ENCODE data around the gene DYNC2H1.
"Not testable (repeated sequence)": the region's sequence is repeated elsewhere in the genome, so short reads cannot be mapped to it uniquely, and the experiment has no call there.

Gene DYNC2H1

GRCh38 chr11:103125462-103125861 lies 16.2 kb downstream of the DYNC2H1 start:
- DNase-seq, result no peak

GRCh38 chr11:103141986-103142385 lies 32.8 kb downstream of the DYNC2H1 start:
- not testable (repeated sequence) for DNase-seq

DNA sequence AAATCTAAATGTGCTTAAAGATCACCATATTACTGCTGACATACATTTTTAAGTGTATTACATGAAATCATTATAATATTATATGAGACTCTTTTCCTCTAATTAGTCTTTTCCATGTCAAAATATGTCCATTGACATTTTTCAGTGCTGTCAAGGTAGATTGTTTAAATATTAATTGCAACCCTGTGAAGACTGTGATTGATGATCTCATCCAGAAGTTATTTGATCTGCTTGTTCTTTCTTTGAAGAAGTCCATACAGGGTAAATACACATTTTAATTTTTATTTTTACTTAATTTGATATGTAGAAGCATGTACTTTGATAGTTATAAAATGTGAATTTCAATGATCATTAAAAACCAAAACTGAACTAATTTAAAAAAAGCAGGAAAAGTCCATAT lies 38.4 kb downstream of the DYNC2H1 start:
- DNase-seq, result no peak

DNA sequence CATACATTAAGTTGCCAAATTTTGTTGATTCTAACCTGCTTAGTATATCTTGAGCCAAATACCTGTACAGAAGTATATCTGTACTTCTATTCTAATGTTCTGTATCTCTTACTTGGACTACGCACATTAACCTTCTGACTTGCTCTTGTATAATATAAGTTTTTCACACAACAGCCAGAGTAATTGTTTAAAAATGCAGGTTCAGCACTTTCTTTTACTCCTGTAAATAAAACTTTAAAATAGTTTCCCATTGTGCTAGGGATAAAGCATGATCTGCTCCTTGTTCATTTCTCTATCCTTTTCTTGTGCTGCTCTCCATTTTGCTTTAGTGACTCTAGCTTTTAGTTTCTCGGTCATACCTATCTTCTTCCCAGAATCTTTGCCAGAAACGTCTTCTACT lies 48.3 kb downstream of the DYNC2H1 start:
- DNase-seq, result no peak

DNA sequence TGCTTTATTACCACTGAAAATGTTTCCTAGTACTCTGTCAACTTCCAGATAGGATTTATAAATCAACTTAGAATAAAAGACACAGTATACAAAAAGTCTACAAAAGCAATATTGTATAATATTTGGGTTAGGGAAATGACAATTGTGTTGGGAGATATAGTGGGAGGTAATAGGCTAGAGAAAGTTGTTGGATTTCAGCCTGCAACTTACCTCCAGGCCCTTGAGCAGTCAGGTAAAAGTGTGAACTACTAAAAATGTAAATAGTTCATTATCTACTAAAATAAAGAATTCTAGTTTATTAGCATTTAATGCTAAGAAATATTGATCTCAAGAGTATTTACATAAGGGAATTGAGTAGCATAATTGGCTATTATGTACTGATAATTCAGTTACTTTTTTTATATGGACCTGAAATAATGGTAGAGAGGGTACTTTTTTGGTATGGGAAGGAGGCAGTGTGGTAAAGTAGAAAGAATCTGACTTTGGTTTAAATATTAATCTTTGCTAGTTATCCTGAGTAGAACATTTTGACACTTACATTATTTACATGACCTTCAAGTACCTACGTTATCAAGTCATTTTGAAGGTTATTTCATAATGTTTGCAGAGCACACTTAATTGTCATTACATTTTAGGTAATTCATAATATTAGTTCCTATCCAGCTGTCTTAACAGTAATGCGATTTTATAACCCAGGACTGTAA lies 55.0 kb downstream of the DYNC2H1 start:
- no peak for DNase-seq

DNA sequence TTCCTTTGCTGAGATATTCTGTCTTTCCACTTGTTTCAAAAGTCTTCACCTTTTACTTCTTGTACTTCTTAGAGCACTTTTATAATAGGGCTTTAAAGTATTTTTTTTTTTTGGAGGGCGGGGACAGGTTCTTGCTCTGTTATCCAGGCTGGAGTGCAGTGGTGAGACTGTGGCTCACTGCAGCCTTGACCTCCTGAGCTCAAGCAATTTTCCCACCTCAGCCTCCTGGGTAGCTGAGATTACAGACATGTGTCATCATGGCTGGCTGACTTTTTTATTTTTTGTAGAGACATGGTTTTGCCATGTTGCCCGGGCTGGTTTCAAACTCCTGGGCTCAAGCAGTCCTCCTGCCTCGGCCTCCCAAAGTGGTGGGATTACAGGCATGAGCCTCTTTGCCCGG lies 57.9 kb downstream of the DYNC2H1 start:
- no peak for DNase-seq

DNA sequence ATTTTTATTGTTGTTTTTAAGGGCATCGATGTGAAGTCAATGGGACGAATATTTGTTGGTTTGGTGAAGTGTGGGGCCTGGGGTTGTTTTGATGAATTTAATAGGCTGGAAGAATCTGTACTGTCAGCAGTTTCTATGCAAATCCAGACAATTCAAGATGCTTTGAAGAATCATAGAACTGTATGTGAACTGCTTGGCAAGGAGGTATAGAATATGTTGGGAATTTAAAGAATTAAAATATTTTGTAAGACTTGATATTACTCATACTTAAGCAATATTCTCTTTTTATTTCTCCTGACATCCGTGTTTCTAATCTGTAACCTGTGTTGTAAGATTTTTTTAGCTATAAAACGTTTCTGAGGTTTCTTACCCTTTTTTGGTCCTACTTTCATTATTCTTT lies 61.6 kb downstream of the DYNC2H1 start:
- DNase-seq, result no peak

DNA sequence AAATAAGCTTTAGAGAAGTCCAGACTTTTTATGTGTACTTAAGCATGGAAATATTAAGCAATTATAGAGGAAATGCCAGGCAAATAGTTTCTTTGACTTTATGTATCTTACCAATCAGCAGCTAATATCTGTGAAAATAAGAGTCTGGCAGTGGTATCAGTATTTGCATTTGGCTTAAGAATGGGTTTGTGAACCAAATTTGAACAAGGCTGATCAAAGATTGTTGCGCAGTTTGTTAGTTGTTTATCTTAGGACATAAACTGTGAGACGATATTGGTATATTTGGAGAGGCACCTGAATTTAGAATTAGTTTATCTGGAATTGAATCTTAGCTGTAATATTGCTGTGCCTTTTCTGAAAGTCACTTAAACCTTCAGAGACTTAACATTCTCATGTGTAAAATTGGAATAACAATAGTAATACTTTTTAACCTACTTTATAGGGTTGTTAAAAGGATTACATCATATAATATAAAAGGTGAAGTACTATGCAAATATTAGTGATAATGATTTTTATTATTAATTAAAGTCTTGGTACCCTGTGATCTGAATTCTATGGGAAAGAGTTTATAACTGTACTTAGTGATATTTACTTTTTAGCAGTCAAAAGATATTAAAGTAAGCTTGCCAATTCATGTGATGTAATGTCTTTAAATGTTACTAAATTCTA lies 66.4 kb downstream of the DYNC2H1 start:
- no peak for DNase-seq

GRCh38 chr11:103183981-103184611 lies 74.9 kb downstream of the DYNC2H1 start:
- no peak for DNase-seq

DNA sequence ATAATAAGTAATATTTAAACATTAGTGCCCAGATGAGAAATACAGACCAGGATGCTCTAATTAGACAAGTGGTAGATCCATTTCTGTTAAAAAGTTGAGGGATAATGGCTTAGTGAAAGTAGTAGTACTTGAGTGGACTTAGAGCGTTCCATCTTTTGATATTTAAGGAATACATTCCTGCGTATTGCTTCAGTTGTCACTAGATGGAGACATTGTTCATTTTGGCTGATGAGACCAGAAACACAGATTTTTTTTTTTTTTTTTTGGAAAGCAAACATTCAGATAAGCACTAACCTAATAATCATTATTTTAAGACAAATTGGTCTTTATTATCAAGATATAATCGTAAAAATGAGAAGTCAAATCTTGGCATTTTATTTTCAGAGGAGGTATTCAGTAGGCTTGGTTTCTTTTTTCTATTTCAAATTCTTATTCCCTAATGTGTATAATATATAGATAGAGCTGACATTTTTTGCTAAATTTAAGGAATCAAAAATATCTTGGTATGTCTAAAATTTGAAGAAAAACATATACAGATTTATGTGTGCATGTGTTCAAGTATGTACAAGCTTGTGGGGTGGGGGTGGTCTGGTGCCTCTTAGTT lies 92.9 kb downstream of the DYNC2H1 start:
- no peak for DNase-seq

DNA sequence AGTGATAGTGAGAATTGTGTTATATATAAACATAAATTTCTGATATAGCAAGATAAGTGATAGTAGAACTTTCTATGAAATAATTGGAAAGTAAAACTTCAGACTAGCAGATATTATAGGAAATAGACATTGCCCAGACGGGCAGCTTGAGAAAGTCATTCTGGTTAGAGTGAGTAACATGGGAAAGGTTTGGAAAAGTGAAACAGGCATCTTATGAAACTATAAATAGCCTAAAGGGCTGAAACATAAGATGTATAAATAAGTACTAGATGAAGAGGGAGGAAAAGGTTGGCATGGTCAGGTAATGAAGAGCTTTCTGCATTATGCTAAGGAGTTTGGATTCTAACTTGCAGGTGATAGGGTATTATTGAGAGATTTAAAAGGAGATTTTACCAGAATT lies 101.3 kb downstream of the DYNC2H1 start:
- DNase-seq, result no peak

DNA sequence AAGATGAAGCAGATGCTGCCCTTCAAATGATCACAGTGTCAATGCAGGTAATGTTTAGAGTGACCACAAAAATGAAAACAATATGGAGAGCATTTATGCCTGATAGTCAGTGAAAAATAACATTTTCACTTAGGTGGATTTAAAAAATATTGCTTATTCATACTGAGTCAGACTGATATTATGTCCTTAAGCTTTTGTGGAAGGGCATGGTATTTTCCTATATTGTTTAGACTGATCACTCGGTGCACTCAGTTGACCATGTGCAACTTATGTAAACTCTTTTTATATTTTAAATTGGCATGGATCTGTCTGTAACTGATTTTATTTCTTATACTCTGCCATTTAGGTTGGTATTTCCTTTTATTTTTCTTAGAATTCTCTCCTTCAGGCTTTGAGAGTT lies 106.6 kb downstream of the DYNC2H1 start:
- DNase-seq, result no peak

GRCh38 chr11:103220133-103220532 lies 110.9 kb downstream of the DYNC2H1 start:
- DNase-seq, result no peak

DNA sequence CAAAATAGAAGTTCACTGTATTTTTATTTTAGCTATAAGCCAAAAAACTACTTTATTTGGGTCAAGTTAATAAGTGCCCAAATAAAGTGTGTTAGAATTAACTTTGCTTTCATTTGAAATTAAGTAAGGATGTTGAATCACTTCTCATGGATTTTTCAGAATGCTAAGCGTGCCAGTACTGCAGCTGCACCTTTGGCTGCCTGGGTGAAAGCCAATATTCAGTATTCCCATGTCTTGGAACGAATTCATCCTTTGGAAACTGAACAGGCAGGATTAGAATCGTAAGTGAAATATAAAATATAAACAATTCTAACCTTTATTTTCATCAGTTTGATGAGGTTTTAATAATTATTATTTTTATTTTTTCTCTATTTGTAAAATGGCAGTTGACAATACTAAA lies 113.6 kb downstream of the DYNC2H1 start:
- no peak for DNase-seq

DNA sequence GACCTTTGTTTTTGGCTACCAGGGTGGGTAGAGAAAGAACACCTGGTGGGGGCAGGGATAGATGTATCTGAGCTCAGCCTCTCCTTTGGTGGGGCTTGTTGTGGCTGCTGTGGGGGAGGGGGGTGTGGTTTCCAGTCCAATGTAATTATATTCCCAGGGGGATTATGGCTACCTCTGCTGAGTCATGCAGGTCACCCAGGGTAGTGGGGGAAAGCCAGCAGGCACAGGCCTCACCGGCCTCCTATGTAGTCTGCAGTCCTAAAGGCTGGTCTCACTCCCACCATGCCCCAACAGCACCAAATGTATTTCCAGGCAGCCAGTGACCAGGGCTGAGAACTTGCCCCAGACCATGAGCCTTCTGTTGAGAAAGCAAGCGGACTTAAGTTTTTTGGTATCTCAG lies 119.6 kb downstream of the DYNC2H1 start:
- DNase-seq, result no peak

- no peak for DNase-seq
Measured at GRCh38 chr11:103234974-103235373, 125.7 kb downstream of the DYNC2H1 start.

DNA sequence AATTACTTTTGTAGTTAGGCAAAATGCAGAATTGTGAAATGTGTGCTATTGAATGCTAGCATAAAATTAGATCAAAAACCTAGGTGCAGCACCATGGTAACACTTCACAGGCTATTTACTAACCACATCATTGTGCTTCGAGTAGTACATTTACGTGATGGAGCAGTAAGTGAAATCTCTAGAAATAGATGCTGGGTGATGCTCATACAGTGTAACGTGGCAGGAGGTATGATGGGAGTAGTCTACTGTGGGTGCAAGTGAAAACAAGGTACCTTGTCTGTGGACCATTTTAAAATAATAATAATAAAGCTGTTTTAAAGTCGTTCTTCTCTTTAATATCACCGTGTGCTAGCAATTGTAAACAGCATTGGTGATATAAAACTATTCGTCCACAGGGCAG lies 132.3 kb downstream of the DYNC2H1 start:
- DNase-seq, result no peak

- DNase-seq, result no peak
Measured at GRCh38 chr11:103254123-103254522, 144.9 kb downstream of the DYNC2H1 start.

DNA sequence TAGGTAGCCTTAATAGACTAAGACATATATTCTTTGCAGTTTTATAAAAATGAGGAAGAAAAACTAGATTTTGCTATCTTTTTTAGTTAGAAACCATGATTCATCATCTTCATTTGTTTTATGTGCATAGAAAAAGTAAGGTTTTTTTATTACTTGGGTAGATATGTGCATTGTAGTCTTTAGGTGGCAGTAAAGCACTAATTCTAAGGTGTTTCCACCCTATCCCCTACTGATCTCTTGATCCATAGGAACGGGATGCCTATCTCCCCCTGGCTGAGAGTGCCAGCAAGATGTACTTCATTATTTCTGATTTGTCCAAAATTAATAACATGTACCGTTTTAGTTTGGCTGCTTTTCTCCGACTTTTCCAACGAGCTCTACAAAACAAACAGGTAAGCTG lies 148.1 kb downstream of the DYNC2H1 start:
- DNase-seq, result no peak

- no peak for DNase-seq
Measured at GRCh38 chr11:103266167-103266831, 157.1 kb downstream of the DYNC2H1 start.

DNA sequence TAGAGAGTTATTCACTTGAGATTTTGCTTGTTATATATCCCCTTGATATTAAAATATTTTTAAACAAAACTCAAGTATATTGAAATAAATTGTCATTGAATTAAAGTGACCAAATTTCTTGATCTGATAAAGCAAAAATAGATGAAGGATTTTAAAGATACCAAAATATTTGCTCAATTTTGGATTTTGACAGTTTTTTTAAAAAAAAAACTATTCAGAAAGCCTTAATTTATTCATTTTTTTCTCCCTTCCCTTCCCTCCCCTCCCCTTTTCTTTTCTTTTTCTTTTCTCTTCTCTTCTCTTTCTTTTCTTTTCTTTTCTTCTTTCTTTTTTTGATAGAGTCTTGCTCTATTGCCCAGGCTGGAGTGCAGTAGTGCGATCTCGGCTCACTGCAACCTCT lies 163.7 kb downstream of the DYNC2H1 start:
- DNase-seq, result no peak

GRCh38 chr11:103274025-103274424 lies 164.8 kb downstream of the DYNC2H1 start:
- DNase-seq, result no peak

- DNase-seq, result no peak
Measured at GRCh38 chr11:103279821-103280220, 170.6 kb downstream of the DYNC2H1 start.

Data from NCI-H1694 (cell line).